DMS53 treated with DMSO at 0.1 percent for 48 hours (cell line): Measurements from ENCODE around the gene LCN10.
"Not testable (repeated sequence)": the region's sequence is repeated elsewhere in the genome, so short reads cannot be mapped to it uniquely, and the experiment has no call there.

Experiments
- DNase-seq: peaks from one replicate; lab custom pipeline; 2025; ENCODE audit not compliant: unreplicated experiment; lab: John Stamatoyannopoulos, UW

The LCN10 gene

GRCh38 chr9:136755302-136756133 is 12.8 kb upstream of the LCN10 start:
- not testable (repeated sequence) for DNase-seq

DNA sequence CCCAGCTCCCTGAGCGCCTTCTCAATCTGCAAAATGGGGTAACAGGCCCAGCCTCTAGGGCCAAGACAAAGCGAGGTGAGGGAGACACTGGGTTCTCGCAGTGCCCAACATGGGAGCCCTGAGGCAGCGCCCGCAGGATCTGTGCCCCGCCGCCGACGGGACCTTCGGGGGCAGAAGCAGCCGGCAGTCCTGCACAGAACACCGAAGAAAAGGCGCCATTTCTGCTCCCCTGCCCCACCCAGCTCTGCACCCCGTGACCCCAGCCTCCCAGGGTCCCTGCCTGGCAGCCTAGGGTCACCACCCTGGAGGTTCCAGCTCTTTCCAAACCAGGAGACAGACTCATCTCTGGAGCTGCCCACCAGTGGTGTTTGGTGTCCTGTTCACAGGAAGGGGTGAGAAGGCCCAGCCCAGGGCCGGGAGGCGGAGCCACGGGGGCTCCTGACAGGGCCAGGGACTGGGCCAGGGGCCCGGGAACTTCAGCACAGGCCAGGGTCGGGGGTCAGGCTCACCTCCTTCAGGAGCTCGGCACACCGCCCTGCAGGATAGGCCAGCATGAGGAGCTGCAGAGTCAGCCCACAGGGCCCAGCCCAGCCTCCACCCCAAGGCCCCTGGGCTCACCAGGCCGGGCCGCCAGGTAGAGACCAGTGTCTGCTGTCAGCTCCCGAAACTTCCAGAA is 12.0 kb upstream of the LCN10 start:
- DNase-seq = no peak

DNA sequence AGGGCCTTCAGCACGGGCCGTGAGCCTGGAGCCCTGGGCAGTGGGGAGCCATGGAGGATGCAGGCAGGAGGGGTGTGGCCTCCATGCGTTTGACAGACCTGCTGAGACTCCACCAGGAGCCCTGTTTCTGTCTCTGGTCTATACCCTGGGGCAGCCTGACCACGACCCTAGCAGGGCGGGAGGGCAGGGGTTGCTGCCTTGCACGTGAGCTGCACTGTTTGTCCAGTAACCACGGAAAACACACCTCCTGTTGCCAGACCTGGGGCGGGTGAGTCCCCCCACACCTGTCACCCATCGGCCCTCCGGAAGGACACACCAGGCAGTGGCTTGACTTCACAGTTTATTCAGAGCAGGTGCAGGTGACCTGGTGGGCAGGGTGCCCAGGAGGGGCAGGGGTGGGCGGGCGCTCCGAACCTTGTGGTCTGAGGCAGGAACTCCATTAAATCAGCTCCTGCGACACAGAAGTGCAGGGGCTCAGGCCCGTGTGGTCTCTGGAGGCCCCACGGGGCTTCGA is 11.4 kb upstream of the LCN10 start:
- DNase-seq = peak; percentile 9

DNA sequence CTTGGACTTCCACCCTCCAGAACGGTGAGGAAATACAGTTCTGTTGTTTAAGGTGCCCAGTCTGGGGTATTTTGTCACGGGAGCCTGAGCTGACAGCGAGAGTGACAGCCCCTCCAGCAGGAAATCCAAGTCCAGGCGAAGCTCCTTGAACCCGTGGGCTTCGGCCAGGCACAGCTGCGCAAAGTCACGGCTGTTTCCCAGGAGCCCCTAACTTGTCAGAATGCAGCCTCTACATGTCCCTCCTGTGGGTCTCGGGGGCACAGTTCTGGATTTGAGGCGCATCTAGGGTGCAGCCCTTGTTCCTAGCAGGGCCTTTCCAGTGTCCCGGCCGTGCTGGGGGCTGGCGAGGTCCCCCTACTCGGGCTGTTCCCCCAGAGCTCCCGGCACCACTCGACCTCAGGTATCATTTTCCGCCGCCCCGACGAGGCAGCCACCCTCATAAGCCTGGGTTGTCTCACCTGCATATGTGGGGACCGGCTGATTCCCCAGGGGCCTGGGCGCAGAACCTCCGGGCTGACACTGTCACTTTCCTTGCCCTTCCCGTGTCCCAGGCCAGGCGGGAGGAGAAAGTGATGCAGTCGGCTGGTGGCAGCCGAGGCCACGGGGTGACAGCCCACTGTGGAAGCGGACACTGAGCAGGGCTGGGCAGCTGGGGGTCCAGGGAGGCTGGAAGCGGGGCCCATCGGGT is 10.8 kb upstream of the LCN10 start:
- no peak for DNase-seq

- no peak for DNase-seq
Observed at GRCh38 chr9:136751814-136752213, 9.1 kb upstream of the LCN10 start.

DNA sequence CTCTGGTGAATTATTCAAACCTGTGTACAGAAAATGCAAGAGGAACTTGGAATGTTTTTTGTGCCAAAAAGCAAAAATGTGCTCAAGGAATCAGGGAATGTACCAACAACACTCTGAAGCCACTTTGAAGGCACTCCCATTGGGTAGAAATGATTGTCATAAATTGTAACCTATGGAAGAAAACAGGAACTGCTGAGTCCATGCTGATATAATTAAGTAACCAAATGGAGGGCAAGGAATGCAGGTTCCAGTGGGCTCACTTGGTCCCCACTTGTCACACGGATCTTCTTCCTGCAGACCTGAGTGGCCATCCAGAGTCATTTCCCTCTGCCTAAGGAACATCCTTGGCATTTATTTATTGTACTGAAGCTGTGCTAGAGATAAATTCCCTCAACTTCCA is 8.5 kb upstream of the LCN10 start:
- DNase-seq = no peak

DNA sequence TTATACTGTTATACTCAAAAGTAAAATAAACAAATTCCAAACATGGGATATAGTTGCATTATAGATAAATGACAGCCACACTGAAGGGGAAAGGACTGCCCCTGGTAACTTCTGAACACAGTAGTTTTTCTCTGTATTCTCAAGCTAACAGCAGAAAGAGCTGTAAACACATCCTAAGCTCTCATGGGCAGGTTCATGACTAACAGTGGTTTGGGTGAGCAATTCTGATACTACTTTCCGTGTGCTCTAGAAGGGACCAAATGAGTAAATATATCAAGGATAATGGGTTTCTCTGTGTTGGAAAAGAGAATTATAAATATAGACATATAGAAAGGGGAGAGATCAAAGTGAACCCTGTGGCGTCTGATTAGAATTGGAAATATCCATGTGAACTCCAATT is 7.8 kb upstream of the LCN10 start:
- DNase-seq = no peak

GRCh38 chr9:136748666-136749611 is 6.2 kb upstream of the LCN10 start:
- no peak for DNase-seq

- DNase-seq = no peak
Observed at GRCh38 chr9:136748201-136748600, 5.5 kb upstream of the LCN10 start, which contains the start of gene LCN6. Gene LCN6, minus strand, starts transcription at chr9:136748525. Its CDS starts 42 bp downstream, at chr9:136748483.

DNA sequence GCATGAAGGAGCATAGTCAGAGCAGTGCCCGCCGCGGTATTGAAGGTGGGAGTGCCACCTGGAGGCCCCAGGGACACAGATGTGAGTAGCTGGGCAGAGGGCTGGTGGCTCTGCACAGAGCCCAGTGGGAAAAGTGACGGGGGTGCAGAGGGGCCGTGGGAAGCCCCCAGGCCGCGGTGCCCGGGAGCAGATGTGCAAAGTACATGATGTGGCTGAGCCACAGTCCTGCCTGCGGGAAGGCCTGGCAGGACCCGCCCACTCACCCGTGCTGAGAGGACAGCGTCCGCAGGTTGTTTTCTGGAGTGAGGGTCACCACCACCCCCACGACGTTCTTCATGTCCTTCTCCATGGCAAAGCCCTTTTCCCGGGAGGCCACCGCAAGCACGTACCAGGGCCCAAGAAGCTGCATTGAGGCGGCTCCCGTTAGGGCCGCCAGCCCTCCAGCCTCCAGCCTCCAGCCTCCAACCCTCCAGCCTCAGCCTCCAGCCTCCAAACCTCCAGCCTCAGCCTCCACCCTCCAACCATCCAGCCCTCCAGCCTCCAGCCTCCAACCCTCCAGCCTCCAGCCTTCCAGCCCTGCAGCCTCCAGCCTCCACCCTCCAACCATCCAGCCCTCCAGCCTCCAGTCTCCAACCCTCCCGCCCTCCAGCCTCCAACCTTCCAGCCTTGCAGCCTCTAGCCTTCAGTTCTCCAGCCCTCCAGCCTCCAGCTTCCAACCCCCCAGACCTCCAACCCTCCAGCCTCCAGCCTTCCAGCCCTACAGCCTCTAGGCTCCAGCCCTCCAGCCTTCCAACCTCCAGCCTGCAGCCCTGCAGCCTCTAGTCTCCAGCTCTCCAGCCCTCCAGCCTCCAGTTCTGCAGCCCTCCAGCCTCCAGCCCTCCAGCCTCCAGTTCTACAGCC is 4.7 kb upstream of the LCN10 start:
- DNase-seq = no peak

- no peak for DNase-seq
Observed at GRCh38 chr9:136746621-136747020, 3.9 kb upstream of the LCN10 start.

DNA sequence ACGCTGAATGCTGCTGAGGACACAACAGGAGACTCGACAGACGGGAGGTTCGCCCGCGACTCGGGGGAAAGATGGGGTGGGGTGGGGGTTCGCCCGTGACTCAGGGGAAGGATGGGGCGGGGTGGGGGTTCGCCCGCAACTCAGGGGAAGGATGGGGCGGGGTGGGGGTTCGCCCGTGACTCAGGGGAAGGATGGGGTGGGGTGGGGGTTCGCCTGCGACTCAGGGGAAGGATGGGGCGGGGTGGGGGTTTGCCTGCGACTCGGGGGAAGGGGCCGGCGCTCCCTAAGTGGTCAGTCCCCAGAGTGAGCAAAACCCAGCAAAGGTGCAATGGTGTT is 3.4 kb upstream of the LCN10 start:
- DNase-seq = no peak

GRCh38 chr9:136745389-136746154 is 2.8 kb upstream of the LCN10 start:
- DNase-seq = no peak

DNA sequence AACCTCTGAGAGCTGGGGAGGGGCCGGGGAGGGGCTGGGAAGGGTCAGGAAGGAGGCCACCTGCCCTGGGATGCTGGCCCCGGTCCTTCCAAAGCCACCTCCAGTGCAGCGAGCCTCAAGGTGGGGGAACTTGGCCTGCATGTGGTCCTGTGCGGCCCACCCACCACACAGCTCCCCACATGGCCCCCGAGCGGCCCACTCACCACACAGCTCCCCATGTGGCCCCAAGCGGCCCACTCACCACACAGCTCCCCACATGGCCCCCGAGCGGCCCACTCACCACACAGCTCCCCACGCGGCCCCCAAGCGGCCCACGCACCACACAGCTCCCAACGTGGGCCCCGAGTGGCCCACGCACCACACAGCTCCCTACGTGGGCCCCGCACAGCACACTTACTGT is 2.0 kb upstream of the LCN10 start:
- DNase-seq = no peak

GRCh38 chr9:136743639-136744211 is 985 bp upstream of the LCN10 start:
- no peak for DNase-seq

- peak; percentile 56 for DNase-seq
Observed at GRCh38 chr9:136741883-136742571, 713 bp downstream of the LCN10 start.

DNA sequence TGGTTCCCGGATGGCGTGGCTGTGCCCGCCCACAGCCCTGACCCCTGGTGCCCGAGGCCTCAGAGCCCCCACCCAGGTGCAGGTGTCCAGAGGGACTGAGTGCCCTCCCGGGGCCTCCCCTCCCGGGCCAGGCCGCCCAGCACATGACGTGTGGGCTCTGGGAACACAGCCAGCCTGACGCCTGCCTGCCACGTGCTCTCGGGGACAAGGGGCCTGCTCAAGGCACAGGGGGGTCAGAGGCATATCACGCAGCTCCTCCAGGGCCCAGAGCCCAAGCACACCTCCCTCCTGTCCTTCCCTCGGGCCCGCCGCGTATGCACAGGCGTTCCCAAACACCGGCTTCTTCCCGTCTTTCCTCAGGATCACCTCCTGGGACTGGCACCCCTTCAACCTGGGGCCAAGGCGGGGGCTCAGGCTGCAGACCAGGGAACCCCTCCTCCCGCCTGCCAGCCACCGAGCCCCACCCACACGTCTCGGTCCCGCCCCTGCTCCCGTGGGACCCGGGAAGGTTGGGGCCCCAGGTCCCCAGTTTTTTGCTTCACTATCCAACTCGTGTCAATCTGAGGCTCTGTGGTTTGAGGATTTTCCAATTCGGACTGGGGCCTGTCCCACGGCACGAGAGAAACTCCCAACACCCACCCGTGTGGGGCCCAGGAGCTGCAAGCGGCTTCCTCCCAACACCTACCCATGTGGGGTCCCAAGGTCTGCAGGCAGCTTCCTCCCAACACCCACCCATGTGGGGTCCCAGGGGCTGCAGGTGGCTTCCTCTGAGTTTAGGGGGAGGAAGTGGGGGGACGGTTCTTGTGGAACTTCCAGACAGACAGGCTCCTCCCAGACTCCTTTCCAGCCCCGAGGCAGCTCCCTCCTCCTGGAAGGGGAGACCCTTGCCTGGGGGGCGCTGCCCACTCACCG is 1.5 kb downstream of the LCN10 start:
- DNase-seq = no peak
